Ramos (cell line): ENCODE data around the gene CUL9.

Experiments
- in situ Hi-C: fragments of 300-500 bp; cut with MboI; formaldehyde crosslinking; loops from one replicate; pipeline ENCODE4 v1.14.3; 2022; ENCODE audit warnings: low sequenced_read_pairs; ENCODE audit not compliant: unreplicated experiment

CUL9 gene

GRCh38 chr6:43189776-43190304 is 7.8 kb downstream of the CUL9 start:
- in situ Hi-C loops, result no loop called here

GRCh38 chr6:43192911-43193310 is 10.9 kb downstream of the CUL9 start:
- in situ Hi-C loops, result no loop called here

- in situ Hi-C loops, result no loop called here
These were observed 11.9 kb downstream of the CUL9 start for GRCh38 chr6:43193929-43194328.

DNA sequence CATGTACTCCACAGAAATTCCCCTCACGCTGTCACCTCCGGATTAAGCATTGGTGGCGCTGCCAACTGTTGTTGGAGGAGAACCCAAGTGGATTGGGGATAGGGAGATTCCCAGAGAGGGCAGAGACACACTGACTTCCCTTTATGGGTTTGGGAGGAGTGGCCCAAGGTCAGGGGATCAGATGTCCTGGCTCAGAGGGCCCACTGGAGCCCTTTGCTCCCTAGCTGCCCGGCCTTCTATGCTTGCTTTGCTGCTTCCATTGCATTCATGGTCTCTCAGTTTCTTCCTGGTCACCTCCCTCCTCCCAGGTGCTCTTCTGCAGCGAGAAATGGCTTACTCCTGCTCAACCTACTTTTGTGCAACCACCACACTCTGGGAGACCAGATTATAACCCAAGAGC is 14.3 kb downstream of the CUL9 start:
- in situ Hi-C loops, result no loop called here

GRCh38 chr6:43199912-43200311 is 17.9 kb downstream of the CUL9 start:
- in situ Hi-C loops, result no loop called here

- in situ Hi-C loops, result no loop called here
These were observed 18.5 kb downstream of the CUL9 start for GRCh38 chr6:43200541-43200940.

GRCh38 chr6:43202451-43202850 is 20.5 kb downstream of the CUL9 start:
- in situ Hi-C loops, result no loop called here

- in situ Hi-C loops, result no loop called here
These were observed 21.2 kb downstream of the CUL9 start for GRCh38 chr6:43203029-43203717.

DNA sequence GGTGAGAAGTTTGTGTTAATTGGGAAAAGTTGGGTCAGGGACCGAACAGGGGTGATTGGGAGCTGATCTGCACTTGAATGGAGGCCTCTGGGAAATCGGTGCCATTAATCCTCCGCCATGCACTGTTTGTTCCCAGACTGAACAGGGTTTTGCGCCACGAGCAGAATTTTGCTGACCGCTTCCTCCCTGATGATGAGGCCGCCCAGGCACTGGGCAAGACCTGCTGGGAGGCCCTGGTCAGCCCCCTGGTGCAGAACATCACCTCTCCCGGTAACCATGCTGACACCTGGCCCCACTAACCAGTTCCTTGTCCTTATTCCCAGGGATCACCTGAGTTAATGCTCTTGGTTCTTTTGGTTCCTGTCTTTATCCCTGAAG is 21.7 kb downstream of the CUL9 start:
- in situ Hi-C loops, result no loop called here

DNA sequence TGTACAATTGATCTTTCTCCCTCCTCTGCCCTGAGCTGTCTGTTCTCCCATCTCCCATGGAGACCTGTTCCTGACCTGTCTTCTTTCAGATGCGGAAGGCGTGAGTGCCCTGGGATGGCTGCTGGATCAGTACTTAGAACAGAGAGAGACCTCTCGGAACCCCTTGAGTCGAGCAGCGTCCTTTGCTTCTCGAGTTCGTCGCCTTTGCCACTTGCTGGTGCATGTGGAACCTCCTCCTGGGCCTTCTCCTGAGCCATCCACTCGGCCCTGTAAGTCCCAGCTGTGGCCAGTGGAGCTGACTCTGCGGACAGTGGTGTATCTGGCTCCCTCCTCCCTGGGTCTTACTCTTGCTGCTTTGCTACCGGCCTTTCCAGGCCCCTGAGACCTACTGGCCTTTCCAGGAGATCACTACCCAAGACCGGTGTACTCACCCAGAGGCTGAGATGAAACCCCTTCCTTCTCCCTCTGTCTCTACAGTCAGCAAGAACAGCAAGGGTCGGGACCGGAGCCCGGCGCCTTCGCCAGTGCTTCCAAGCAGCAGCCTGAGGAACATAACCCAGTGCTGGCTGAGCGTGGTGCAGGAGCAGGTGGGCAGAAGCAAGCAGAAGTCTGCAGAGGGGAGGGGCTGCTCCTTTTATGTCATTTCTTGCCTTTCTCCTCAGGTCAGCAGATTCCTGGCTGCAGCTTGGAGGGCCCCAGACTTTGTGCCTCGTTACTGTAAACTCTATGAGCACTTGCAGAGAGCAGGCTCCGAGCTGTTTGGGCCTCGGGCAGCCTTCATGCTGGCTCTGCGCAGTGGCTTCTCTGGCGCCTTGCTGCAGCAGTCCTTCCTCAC is 22.5 kb downstream of the CUL9 start:
- in situ Hi-C loops, result no loop called here

DNA sequence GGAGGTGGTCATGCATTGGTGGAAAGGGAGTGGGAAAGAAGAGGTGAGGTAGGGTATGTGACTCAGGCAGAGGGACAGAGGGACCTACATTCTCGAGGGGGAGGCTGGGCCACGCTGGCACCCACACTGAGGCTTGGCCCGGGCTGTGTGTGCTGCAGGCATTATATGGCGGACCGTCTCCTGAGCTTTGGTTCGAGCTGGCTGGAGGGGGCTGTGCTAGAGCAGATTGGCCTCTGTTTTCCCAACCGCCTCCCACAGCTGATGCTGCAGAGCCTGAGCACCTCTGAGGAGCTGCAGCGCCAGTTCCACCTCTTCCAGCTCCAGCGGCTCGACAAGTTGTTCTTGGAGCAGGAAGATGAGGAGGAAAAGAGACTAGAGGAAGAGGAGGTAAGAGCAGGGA is 23.9 kb downstream of the CUL9 start:
- in situ Hi-C loops, result no loop called here

- in situ Hi-C loops, result no loop called here
These were observed 25.3 kb downstream of the CUL9 start for GRCh38 chr6:43207286-43207685.

DNA sequence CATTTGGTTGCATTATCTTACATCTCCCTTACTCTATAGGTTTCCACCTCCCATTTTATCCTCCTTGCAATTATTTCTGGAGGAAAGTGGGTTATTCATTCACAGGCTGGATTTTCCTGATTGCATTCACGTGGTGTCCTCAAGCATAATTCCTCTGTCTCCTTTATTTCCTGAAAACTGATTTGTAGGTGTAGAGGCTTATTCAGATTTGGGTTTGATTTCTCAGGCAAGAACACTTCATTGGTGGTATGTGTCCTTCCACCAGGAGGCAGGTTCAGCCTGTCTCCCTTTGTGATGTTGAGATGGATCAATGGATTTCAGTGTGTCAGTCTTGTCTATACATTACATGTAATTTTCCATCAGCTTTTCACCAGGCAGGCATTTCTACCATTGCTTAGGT is 30.0 kb downstream of the CUL9 start:
- in situ Hi-C loops, result no loop called here

- in situ Hi-C loops, result no loop called here
These were observed 31.4 kb downstream of the CUL9 start for GRCh38 chr6:43213431-43213830.

DNA sequence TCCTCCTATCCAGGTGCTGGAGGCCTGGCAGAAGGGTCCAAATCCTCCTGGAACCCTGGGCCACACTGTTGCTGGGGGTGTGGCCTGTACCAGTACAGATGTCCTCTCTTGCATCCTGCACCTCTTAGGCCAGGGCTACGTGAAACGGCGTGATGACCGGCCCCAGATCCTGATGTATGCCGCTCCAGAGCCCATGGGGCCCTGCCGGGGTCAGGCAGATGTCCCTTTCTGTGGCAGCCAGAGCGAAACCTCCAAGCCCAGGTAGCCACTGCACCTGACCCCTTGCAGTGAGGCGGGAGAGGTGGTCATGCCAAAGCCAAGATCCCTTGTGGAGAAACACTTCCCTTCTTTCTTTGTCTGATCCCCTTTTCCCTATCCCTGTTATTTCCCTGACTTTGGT is 33.1 kb downstream of the CUL9 start:
- in situ Hi-C loops, result no loop called here

DNA sequence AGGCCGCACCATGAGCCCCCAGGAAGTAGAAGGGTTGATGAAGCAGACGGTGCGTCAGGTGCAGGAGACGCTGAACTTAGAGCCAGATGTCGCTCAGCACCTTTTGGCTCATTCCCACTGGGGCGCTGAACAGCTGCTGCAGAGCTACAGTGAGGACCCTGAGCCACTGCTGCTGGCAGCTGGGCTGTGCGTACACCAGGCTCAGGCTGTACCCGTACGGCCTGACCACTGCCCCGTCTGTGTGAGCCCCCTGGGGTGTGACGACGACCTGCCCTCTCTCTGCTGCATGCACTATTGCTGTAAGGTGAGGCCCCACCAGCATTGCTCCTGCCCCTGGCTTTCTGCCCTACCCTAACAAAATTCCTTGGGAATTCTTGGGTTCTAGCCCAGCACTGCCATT is 34.2 kb downstream of the CUL9 start:
- in situ Hi-C loops, result no loop called here

GRCh38 chr6:43217351-43217750 is 35.4 kb downstream of the CUL9 start:
- in situ Hi-C loops, result no loop called here

- in situ Hi-C loops, result no loop called here
These were observed 37.1 kb downstream of the CUL9 start for GRCh38 chr6:43219119-43219518.

GRCh38 chr6:43219814-43220213 is 37.8 kb downstream of the CUL9 start:
- in situ Hi-C loops, result no loop called here

DNA sequence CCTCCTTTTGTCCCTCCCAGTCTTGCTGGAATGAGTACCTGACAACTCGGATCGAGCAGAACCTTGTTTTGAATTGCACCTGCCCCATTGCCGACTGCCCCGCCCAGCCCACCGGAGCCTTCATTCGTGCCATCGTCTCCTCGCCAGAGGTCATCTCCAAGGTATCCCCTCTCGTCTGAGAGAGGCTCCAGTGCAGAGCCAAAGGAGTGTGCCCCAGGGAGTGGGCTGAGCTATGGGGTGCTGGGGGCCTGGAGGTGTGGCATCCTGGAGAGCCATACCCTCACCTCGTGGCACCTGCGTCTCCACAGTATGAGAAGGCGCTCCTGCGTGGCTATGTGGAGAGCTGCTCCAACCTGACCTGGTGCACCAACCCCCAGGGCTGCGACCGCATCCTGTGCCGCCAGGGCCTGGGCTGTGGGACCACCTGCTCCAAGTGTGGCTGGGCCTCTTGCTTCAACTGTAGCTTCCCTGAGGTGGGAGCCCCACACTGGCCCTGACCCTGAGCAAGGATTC is 38.5 kb downstream of the CUL9 start:
- in situ Hi-C loops, result no loop called here
